MM.1S (cell line): ENCODE results near the gene PTPRD.

Experiments used
- CTCF ChIP-seq: fragments of 300-600 bp; sonication (generic); IDR thresholded peaks from 2 replicates; pipeline ENCODE4 v1.5.1; 2016; ENCODE audit warnings: antibody characterized with exemption, low read length, mixed read lengths
- EZH2 ChIP-seq: fragments of 300-600 bp; sonication (generic); optimal IDR thresholded peaks from 2 replicates; pipeline ENCODE3; 2017; ENCODE audit warnings: low read depth, mild to moderate bottlenecking, antibody characterized with exemption, low read length, mixed read lengths
- EZH2phosphoT487 ChIP-seq: fragments of 300-600 bp; sonication (generic); IDR thresholded peaks from 2 replicates; pipeline ENCODE4 v1.6.1; 2018; ENCODE audit warnings: antibody characterized with exemption, low read length

GRCh38 chr9:8673830-8674229 lies 1939.0 kb downstream of the PTPRD start:
- TF ChIP-seq CTCF (no peak), EZH2phosphoT487 (no peak), EZH2 (no peak)
